A549 (cell line): ENCODE data around the gene MRPL46. TPM values are rescaled to one million over a fixed set of nuclear protein-coding genes. Genes with fewer than 3 reads are reported as not detected.

Experiments used
- ATAC-seq, 2 experiments: fragments of 200-7000 bp in 1 of 2; fragments of >200 bp in 1 of 2; cut with Nextera tagmentation in 1 of 2; cut with Tn5 transposase in 1 of 2; 3 replicates each; pipeline versions ENCODE4 v1.8.0 to v1.9.1; 2018 to 2020; ENCODE audit warnings: mild to moderate bottlenecking in 1 of 2, moderate library complexity in 1 of 2
- CTCF ChIA-PET: fragments of 300-600 bp; sonication (Branson Sonifier 250); formaldehyde crosslinking; extraction: SDS; loops from one replicate; lab custom pipeline; 2021; ENCODE audit warnings: antibody characterized with exemption, inconsistent platforms; lab: Yijun Ruan, JAX
- POLR2A ChIA-PET: fragments of 350-600 bp; formaldehyde crosslinking; extraction: SDS; loops from one replicate; lab custom pipeline; 2021; ENCODE audit warnings: antibody characterized with exemption, inconsistent platforms; lab: Yijun Ruan, JAX
- DNase-seq, 2 experiments: peaks; one replicate each; pipeline versions ENCODE4 v3.0.0 to v3.0.0-alpha.2; 2011 to 2016; ENCODE audit warnings: low read depth in 1 of 2, low spot score in 1 of 2
- FAIRE-seq: peaks from 2 replicates; lab custom pipeline; 2011; peaks lifted over from hg19 to GRCh38; lab: Jason Lieb, UNC
- H3K27ac ChIP-seq, 2 experiments: fragments of >200 bp; sonication (Bioruptor Twin); formaldehyde crosslinking; 3 replicates each; pipeline ENCODE4 v1.5.1; 2016 to 2017
- H3K4me1 ChIP-seq: fragments of >200 bp; sonication (Bioruptor Twin); formaldehyde crosslinking; 3 replicates; pipeline ENCODE4 v1.6.1; 2016
- H3K4me2 ChIP-seq: fragments of >200 bp; sonication (Bioruptor Twin); formaldehyde crosslinking; 3 replicates; pipeline ENCODE4 v1.6.1; 2016
- H3K4me3 ChIP-seq: fragments of >200 bp; sonication (Bioruptor Twin); formaldehyde crosslinking; 3 replicates; pipeline ENCODE4 v1.5.1; 2016
- H3K9me3 ChIP-seq: fragments of >200 bp; sonication (Bioruptor Twin); formaldehyde crosslinking; 3 replicates; pipeline ENCODE4 v1.6.1; 2016
- BHLHE40 ChIP-seq: IDR thresholded peaks from 2 replicates; pipeline ENCODE4 v1.6.1; 2012; ENCODE audit warnings: low read depth, low read length, inconsistent platforms
- CBX2 ChIP-seq: fragments of 200-600 bp; sonication (generic); IDR thresholded peaks from 2 replicates; pipeline ENCODE4 v1.6.1; 2016; ENCODE audit warnings: low read depth, mild to moderate bottlenecking, borderline replicate concordance
- CHD2 ChIP-seq: fragments of 150-350 bp; IDR thresholded peaks from 2 replicates; pipeline ENCODE4 v1.6.1; 2014; ENCODE audit warnings: low read length; ENCODE audit not compliant: partially characterized antibody
- CHD4 ChIP-seq: fragments of 200-600 bp; sonication (generic); IDR thresholded peaks from 2 replicates; pipeline ENCODE4 v1.6.1; 2016; ENCODE audit warnings: antibody characterized with exemption, mild to moderate bottlenecking, borderline replicate concordance
- EHF ChIP-seq: fragments of 250-450 bp; sonication (Bioruptor Pico); IDR thresholded peaks from 2 replicates; pipeline ENCODE4 v1.5.0; 2020; ENCODE audit warnings: mild to moderate bottlenecking
- ELK1 ChIP-seq: fragments of 150-350 bp; IDR thresholded peaks from 2 replicates; pipeline ENCODE4 v1.6.1; 2014; ENCODE audit warnings: low read depth, mild to moderate bottlenecking, low read length
- EP300 ChIP-seq, 2 experiments: fragments of >200 bp; sonication (Bioruptor Twin); formaldehyde crosslinking; IDR thresholded peaks; 2 replicates in 1 of 2; 3 replicates in 1 of 2; pipeline ENCODE4 v1.6.1; 2016 to 2017
- FOSB ChIP-seq: fragments of 250-450 bp; sonication (Bioruptor Pico); IDR thresholded peaks from 2 replicates; pipeline ENCODE4 v1.5.0; 2020; ENCODE audit warnings: mild to moderate bottlenecking, moderate library complexity
- HDAC2 ChIP-seq: fragments of 200-600 bp; sonication (generic); IDR thresholded peaks from 2 replicates; pipeline ENCODE4 v1.6.1; 2016
- HMGXB4 ChIP-seq: fragments of 250-450 bp; sonication (Bioruptor Pico); IDR thresholded peaks from 2 replicates; pipeline ENCODE4 v1.5.0; 2021; ENCODE audit warnings: mild to moderate bottlenecking, moderate library complexity, borderline replicate concordance
- HOXB5 ChIP-seq: fragments of 250-450 bp; sonication (Bioruptor Pico); IDR thresholded peaks from 2 replicates; pipeline ENCODE4 v1.5.0; 2020; ENCODE audit warnings: mild to moderate bottlenecking, moderate library complexity
- JUNB ChIP-seq: fragments of >200 bp; sonication (Bioruptor Twin); formaldehyde crosslinking; IDR thresholded peaks from 2 replicates; pipeline ENCODE4 v1.6.1; 2016
- KDM1A ChIP-seq: fragments of 200-600 bp; sonication (generic); IDR thresholded peaks from 2 replicates; pipeline ENCODE4 v1.6.1; 2016; ENCODE audit warnings: low read depth, mild to moderate bottlenecking
- KDM5A ChIP-seq: fragments of 200-600 bp; sonication (generic); IDR thresholded peaks from 2 replicates; pipeline ENCODE4 v1.6.1; 2016; ENCODE audit warnings: antibody characterized with exemption, mild to moderate bottlenecking
- MAFK ChIP-seq: fragments of 450-650 bp; IDR thresholded peaks from 2 replicates; pipeline ENCODE4 v1.6.1; 2014; ENCODE audit not compliant: partially characterized antibody
- MAX ChIP-seq: IDR thresholded peaks from 2 replicates; pipeline ENCODE4 v1.6.1; 2012
- MAZ ChIP-seq: fragments of 150-350 bp; IDR thresholded peaks from 2 replicates; pipeline ENCODE4 v1.6.1; 2014; ENCODE audit warnings: antibody characterized with exemption, low read depth, low read length, borderline replicate concordance
- MYC ChIP-seq: IDR thresholded peaks from 2 replicates; pipeline ENCODE4 v1.6.1; 2012; ENCODE audit warnings: mild to moderate bottlenecking, inconsistent platforms, low read length, improper control_type of control experiment, borderline replicate concordance
- NPAS2 ChIP-seq: fragments of 250-450 bp; sonication (Bioruptor Pico); IDR thresholded peaks from 2 replicates; pipeline ENCODE4 v1.8.0; 2022; ENCODE audit warnings: mild to moderate bottlenecking, moderate library complexity, borderline replicate concordance
- NR3C1 ChIP-seq: fragments of >200 bp; sonication (Bioruptor Twin); formaldehyde crosslinking; IDR thresholded peaks from 3 replicates; pipeline ENCODE4 v1.6.1; 2017
- PBX3 ChIP-seq: IDR thresholded peaks from 2 replicates; pipeline ENCODE4 v1.6.1; 2012
- PHF8 ChIP-seq: fragments of 200-600 bp; sonication (generic); IDR thresholded peaks from 2 replicates; pipeline ENCODE4 v1.6.1; 2016; ENCODE audit warnings: low read depth, mild to moderate bottlenecking, antibody characterized with exemption, moderate library complexity, borderline replicate concordance
- POLR2A ChIP-seq: IDR thresholded peaks from 2 replicates; pipeline ENCODE4 v1.6.1; 2012; ENCODE audit warnings: mild to moderate bottlenecking, low read length
- RAD21 ChIP-seq, 2 experiments: fragments of >200 bp in 1 of 2; sonication (Bioruptor Twin) in 1 of 2; formaldehyde crosslinking in 1 of 2; IDR thresholded peaks in 1 of 2; conservative IDR thresholded peaks in 1 of 2; 2 replicates in 1 of 2; 3 replicates in 1 of 2; pipeline ENCODE4 v1.6.1; 2012 to 2018; ENCODE audit warnings: inconsistent platforms in 1 of 2
- RARB ChIP-seq: fragments of 250-450 bp; sonication (Bioruptor Pico); IDR thresholded peaks from 2 replicates; pipeline ENCODE4 v1.8.0; 2021; ENCODE audit warnings: mild to moderate bottlenecking, moderate library complexity
- RCOR1 ChIP-seq: fragments of 150-350 bp; IDR thresholded peaks from 2 replicates; pipeline ENCODE4 v1.6.1; 2014; ENCODE audit warnings: antibody characterized with exemption, low read length, low read depth
- RFX5 ChIP-seq: fragments of 450-650 bp; IDR thresholded peaks from 2 replicates; pipeline ENCODE4 v1.7.1; 2014; ENCODE audit warnings: antibody characterized with exemption, mild to moderate bottlenecking, moderate library complexity
- SMC3 ChIP-seq: fragments of >200 bp; sonication (Bioruptor Twin); formaldehyde crosslinking; IDR thresholded peaks from 3 replicates; pipeline ENCODE4 v1.6.1; 2018; ENCODE audit warnings: inconsistent platforms
- SREBF2 ChIP-seq: fragments of 450-650 bp; IDR thresholded peaks from 2 replicates; pipeline ENCODE4 v1.6.1; 2014; ENCODE audit warnings: mild to moderate bottlenecking, moderate library complexity
- TFCP2L1 ChIP-seq: fragments of 250-450 bp; sonication (Bioruptor Pico); IDR thresholded peaks from 2 replicates; pipeline ENCODE4 v1.5.0; 2021; ENCODE audit warnings: mild to moderate bottlenecking
- TP53 ChIP-seq: fragments of 250-450 bp; sonication (Bioruptor Pico); IDR thresholded peaks from 2 replicates; pipeline ENCODE4 v1.5.0; 2021; ENCODE audit warnings: mild to moderate bottlenecking, moderate library complexity
- ZFP36 ChIP-seq: fragments of 450-650 bp; IDR thresholded peaks from 2 replicates; pipeline ENCODE4 v1.6.1; 2014; ENCODE audit warnings: borderline replicate concordance; ENCODE audit not compliant: partially characterized antibody
- ZNF302 ChIP-seq: fragments of 250-450 bp; sonication (Bioruptor Pico); IDR thresholded peaks from 2 replicates; pipeline ENCODE4 v1.9.0; 2021; ENCODE audit warnings: inconsistent platforms, mild to moderate bottlenecking, moderate library complexity
- WGBS: methylation state at CpG from one replicate; pipeline ENCODE4 v1.1.6; 2017; ENCODE audit errors: missing lambda C conversion rate; 5-methylcytosine and 5-hydroxymethylcytosine counted together
- polyA minus RNA-seq: library from RNA; depleted of rRNA, polyadenylated mRNA; stranded (reverse); fragments of >200 nt; gene quantifications from 2 replicates; pipeline ENCODE4 v1.2.3, GENCODE V29; 2011; rRNA and poly(A)+ RNA removed
- polyA plus RNA-seq, 4 experiments: library from polyadenylated mRNA; depleted of rRNA in 3 of 4; stranded (reverse); fragments of >200 nt; fragmentation: RNase III in 1 of 4; extraction: RNeasy Plus Mini Kit Qiagen cat#74134 plus additional on column Dnase treatment in 1 of 4; gene quantifications; 2 replicates in 3 of 4; 3 replicates in 1 of 4; pipeline ENCODE4 v1.2.3, GENCODE V29; 2011 to 2017

MRPL46 gene
- polyA plus RNA-seq (2011; rRNA removed), result 66.9 and 76.1 TPM in 2 replicates
- polyA plus RNA-seq (2012; cell fraction: cytosol; rRNA removed), result 72.2 and 72.9 TPM in 2 replicates
- 31.9 and 40.3 TPM in 2 replicates for polyA plus RNA-seq (2012; cell fraction: nucleus; rRNA removed)
- polyA plus RNA-seq (2017; fragmentation: RNase III; extraction: RNeasy Plus Mini Kit Qiagen cat#74134 plus additional on column Dnase treatment), result 54.9 to 61.1 TPM (median 57.7 TPM) in 3 replicates
- polyA minus RNA-seq, result 16.9 and 17.0 TPM in 2 replicates

GRCh38 chr15:88467073-88467934 is at the start of gene MRPL46, which contains the start of gene MRPS11:
Gene MRPL46 (minus strand): TSS chr15:88467388. CDS start chr15:88467377, 11 bp downstream.
Gene MRPS11 (plus strand): TSS chr15:88467708. CDS start chr15:88467718, 10 bp downstream.
- peak; percentile 91 to 92 for DNase-seq
- peak within 1 kb of the TSS; percentile 75 for H3K4me2 ChIP-seq
- peak; percentile 89 to 97 for ATAC-seq
- peaks cover 18% of the 10 kb centered on the region for H3K4me1 ChIP-seq
- ChIA-PET CTCF (interaction anchor here (0.6 to 3.3 kb wide), 10 partner anchors 10 to 193 kb away, joined by 3 to 18 read pairs (median 4); no protein-coding TSS in a partner anchor), POLR2A (interaction anchor here (0.5 to 2.6 kb wide), 13 partner anchors 11 to 375 kb away, joined by 3 to 29 read pairs (median 5); partner anchors contain the start of genes AEN and ISG20)
- peak within 1 kb of the TSS; percentile 73 for H3K4me3 ChIP-seq
- H3K27ac ChIP-seq, result peak within 1 kb of the TSS; percentile 92 to 94
- WGBS, result under 1% methylated on average over 34 of the region's 55 CpGs
- H3K9me3 ChIP-seq, result no peaks in the 10 kb centered on the region
- FAIRE-seq, result peak; percentile 43
- TF ChIP-seq ELK1 (no peak), ZNF302 (CRISPR knock-in tag) (no peak), CBX2 (no peak), HMGXB4 (no peak; the same call in 1 of the 2 replicates), CHD2 (peak; percentile 33), EHF (CRISPR knock-in tag) (no peak), TP53 (0 out of 2 replicates have a peak, but pooled peaks have one; percentile 48), MYC (peak; percentile 64; the same call in 1 of the 2 replicates), RFX5 (0 out of 2 replicates have a peak, but pooled peaks have one; percentile 28), MAZ (no peak), RAD21 (conservative IDR thresholded peaks at IDR 0.05 in 1 of 2, IDR thresholded peaks at IDR 0.05 in 1 of 2) (no peak), FOSB (CRISPR knock-in tag) (no peak), JUNB (no peak), RARB (no peak), MAX (peak; percentile 86), ZFP36 (no peak), HDAC2 (peak; percentile 86; the same call in 1 of the 2 replicates), POLR2A (peak; percentile 69), CHD4 (no peak), NPAS2 (CRISPR knock-in tag) (no peak), RCOR1 (no peak), BHLHE40 (peak; percentile 89), KDM5A (peak; percentile 99), HOXB5 (no peak), SREBF2 (no peak), SMC3 (no peak), NR3C1 (no peak), PHF8 (peak; percentile 92), MAFK (no peak), EP300 (IDR thresholded peaks at IDR 0.05) (no peak), TFCP2L1 (CRISPR knock-in tag) (no peak), PBX3 (peak; percentile 74; the same call in 1 of the 2 replicates), KDM1A (no peak)
